Hepatocyte (in vitro differentiated cells): Measurements from ENCODE around the gene FOSL2.

Experiments used
- EZH2 ChIP-seq: fragments of 200-600 bp; sonication (generic); IDR thresholded peaks from 2 replicates; pipeline ENCODE4 v1.6.1; 2016; ENCODE audit warnings: antibody characterized with exemption, mild to moderate bottlenecking, borderline replicate concordance
- EZH2phosphoT487 ChIP-seq: fragments of 200-600 bp; sonication (generic); IDR thresholded peaks from one replicate; pipeline ENCODE4 v1.6.1; 2018; ENCODE audit warnings: antibody characterized with exemption, mild to moderate bottlenecking, low read depth, moderate library complexity; ENCODE audit not compliant: unreplicated experiment, severe bottlenecking
- TF ChIP-seq, protein P1 (sequence below): fragments of 200-600 bp; sonication (generic); IDR thresholded peaks from 2 replicates; pipeline ENCODE4 v1.5.1; 2016; ENCODE audit warnings: antibody characterized with exemption, mild to moderate bottlenecking; ENCODE audit not compliant: poor library complexity

DNA sequence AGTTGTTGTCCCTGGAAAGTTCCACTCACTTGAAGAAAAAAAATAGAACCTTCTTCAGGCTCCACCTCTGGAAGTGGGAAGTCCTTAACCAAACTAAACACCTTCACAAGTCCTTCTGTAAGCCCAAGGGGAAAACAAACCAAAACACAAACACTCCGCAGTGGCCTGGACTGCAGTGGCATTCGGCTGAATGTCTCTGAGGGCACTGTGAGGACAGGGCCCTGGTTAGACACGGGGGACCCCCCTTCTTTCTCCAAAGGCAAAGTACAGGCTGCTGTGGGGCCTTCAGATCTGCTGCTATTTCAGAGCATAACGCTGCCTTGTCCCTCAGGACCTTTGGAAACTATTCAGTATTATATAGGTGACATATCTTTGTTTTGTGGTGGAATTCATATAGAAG is 28.1 kb downstream of the FOSL2 start:
- TF ChIP-seq, protein P1, sequence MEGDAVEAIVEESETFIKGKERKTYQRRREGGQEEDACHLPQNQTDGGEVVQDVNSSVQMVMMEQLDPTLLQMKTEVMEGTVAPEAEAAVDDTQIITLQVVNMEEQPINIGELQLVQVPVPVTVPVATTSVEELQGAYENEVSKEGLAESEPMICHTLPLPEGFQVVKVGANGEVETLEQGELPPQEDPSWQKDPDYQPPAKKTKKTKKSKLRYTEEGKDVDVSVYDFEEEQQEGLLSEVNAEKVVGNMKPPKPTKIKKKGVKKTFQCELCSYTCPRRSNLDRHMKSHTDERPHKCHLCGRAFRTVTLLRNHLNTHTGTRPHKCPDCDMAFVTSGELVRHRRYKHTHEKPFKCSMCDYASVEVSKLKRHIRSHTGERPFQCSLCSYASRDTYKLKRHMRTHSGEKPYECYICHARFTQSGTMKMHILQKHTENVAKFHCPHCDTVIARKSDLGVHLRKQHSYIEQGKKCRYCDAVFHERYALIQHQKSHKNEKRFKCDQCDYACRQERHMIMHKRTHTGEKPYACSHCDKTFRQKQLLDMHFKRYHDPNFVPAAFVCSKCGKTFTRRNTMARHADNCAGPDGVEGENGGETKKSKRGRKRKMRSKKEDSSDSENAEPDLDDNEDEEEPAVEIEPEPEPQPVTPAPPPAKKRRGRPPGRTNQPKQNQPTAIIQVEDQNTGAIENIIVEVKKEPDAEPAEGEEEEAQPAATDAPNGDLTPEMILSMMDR, result no peak
- TF ChIP-seq EZH2, result no peak
- no peak for TF ChIP-seq EZH2phosphoT487
